HEK293 (cell line): ENCODE measurements around the gene WDR82.

Experiments used
- GLIS2 ChIP-seq: fragments of 450-650 bp; formaldehyde crosslinking; IDR thresholded peaks from 2 replicates; pipeline ENCODE4 v1.5.1; 2016; ENCODE audit warnings: missing biosample characterization, missing genetic modification characterization
- MEIS1 ChIP-seq: sonication (generic); formaldehyde crosslinking; IDR thresholded peaks from 2 replicates; pipeline ENCODE4 v1.8.1; 2022; ENCODE audit warnings: missing genetic modification reagents, mild to moderate bottlenecking, borderline replicate concordance
- RBAK ChIP-seq: fragments of 450-650 bp; formaldehyde crosslinking; IDR thresholded peaks from 2 replicates; pipeline ENCODE4 v1.5.1; 2016; ENCODE audit warnings: missing biosample characterization, missing genetic modification characterization
- SETDB1 ChIP-seq: IDR thresholded peaks from one replicate; pipeline ENCODE4 v1.6.1; 2017; ENCODE audit warnings: mild to moderate bottlenecking, low read length, moderate library complexity, mixed read lengths; ENCODE audit not compliant: insufficient read length
- TCF7L2 ChIP-seq: IDR thresholded peaks from 2 replicates; pipeline ENCODE4 v1.6.1; 2011; ENCODE audit warnings: low read depth, mild to moderate bottlenecking, inconsistent platforms, low read length, moderate library complexity, borderline replicate concordance
- ZBTB21 ChIP-seq: fragments of 450-650 bp; formaldehyde crosslinking; IDR thresholded peaks from 2 replicates; pipeline ENCODE4 v1.5.1; 2017; ENCODE audit warnings: missing biosample characterization, missing genetic modification characterization
- ZBTB8A ChIP-seq: fragments of 450-650 bp; formaldehyde crosslinking; IDR thresholded peaks from 2 replicates; pipeline ENCODE4 v1.5.1; 2016; ENCODE audit warnings: missing biosample characterization, missing genetic modification characterization
- ZFHX2 ChIP-seq: fragments of 450-650 bp; formaldehyde crosslinking; conservative IDR thresholded peaks from 2 replicates; pipeline ENCODE4 v1.5.1; 2016; ENCODE audit warnings: missing biosample characterization, missing genetic modification characterization
- ZNF114 ChIP-seq: fragments of 450-650 bp; formaldehyde crosslinking; IDR thresholded peaks from 2 replicates; pipeline ENCODE4 v1.5.0; 2017; ENCODE audit warnings: missing biosample characterization, missing genetic modification characterization
- ZNF16 ChIP-seq: fragments of 450-650 bp; formaldehyde crosslinking; IDR thresholded peaks from 2 replicates; pipeline ENCODE4 v1.5.1; 2016; ENCODE audit warnings: low read depth, missing biosample characterization, missing genetic modification characterization
- ZNF302 ChIP-seq: fragments of 450-650 bp; formaldehyde crosslinking; IDR thresholded peaks from 2 replicates; pipeline ENCODE4 v1.5.1; 2016; ENCODE audit warnings: missing biosample characterization, missing genetic modification characterization, low read depth
- ZNF311 ChIP-seq: fragments of 450-650 bp; formaldehyde crosslinking; IDR thresholded peaks from 2 replicates; pipeline ENCODE4 v1.5.1; 2017; ENCODE audit warnings: missing biosample characterization, missing genetic modification characterization, borderline replicate concordance
- ZNF335 ChIP-seq: fragments of 450-650 bp; formaldehyde crosslinking; conservative IDR thresholded peaks from 2 replicates; pipeline ENCODE4 v1.5.1; 2016; ENCODE audit warnings: missing biosample characterization, missing genetic modification characterization
- ZNF350 ChIP-seq: fragments of 450-650 bp; formaldehyde crosslinking; IDR thresholded peaks from 2 replicates; pipeline ENCODE4 v1.5.0; 2017; ENCODE audit warnings: missing biosample characterization, mild to moderate bottlenecking, missing genetic modification characterization
- ZNF501 ChIP-seq: fragments of 450-650 bp; formaldehyde crosslinking; IDR thresholded peaks from 2 replicates; pipeline ENCODE4 v1.5.1; 2016; ENCODE audit warnings: missing biosample characterization, missing genetic modification characterization
- ZNF529 ChIP-seq: fragments of 450-650 bp; formaldehyde crosslinking; IDR thresholded peaks from 2 replicates; pipeline ENCODE4 v1.5.1; 2017; ENCODE audit warnings: missing genetic modification characterization, missing biosample characterization; ENCODE audit not compliant: insufficient replicate concordance
- ZNF549 ChIP-seq: fragments of 450-650 bp; IDR thresholded peaks from 2 replicates; pipeline ENCODE4 v1.5.1; 2018; ENCODE audit warnings: missing biosample characterization, missing genetic modification characterization, mild to moderate bottlenecking, inconsistent platforms, moderate library complexity
- ZNF580 ChIP-seq: fragments of 450-650 bp; formaldehyde crosslinking; IDR thresholded peaks from 2 replicates; pipeline ENCODE4 v1.5.1; 2016; ENCODE audit warnings: missing biosample characterization, missing genetic modification characterization
- ZNF600 ChIP-seq: fragments of 450-650 bp; formaldehyde crosslinking; IDR thresholded peaks from 2 replicates; pipeline ENCODE4 v1.5.1; 2016; ENCODE audit warnings: missing biosample characterization, missing genetic modification characterization
- ZNF623 ChIP-seq: fragments of 450-650 bp; formaldehyde crosslinking; IDR thresholded peaks from 2 replicates; pipeline ENCODE4 v1.5.1; 2016; ENCODE audit warnings: missing biosample characterization, missing genetic modification characterization
- ZNF664 ChIP-seq: fragments of 450-650 bp; formaldehyde crosslinking; IDR thresholded peaks from 2 replicates; pipeline ENCODE4 v1.5.1; 2016; ENCODE audit warnings: missing biosample characterization, missing genetic modification characterization
- ZNF677 ChIP-seq: fragments of 450-650 bp; IDR thresholded peaks from 2 replicates; pipeline ENCODE4 v1.5.0; 2018; ENCODE audit warnings: missing biosample characterization, mild to moderate bottlenecking, missing genetic modification characterization, moderate library complexity
- ZNF707 ChIP-seq: fragments of 450-650 bp; formaldehyde crosslinking; IDR thresholded peaks from 2 replicates; pipeline ENCODE4 v1.5.1; 2016; ENCODE audit warnings: missing biosample characterization, missing genetic modification characterization
- ZNF792 ChIP-seq: fragments of 450-650 bp; formaldehyde crosslinking; IDR thresholded peaks from 2 replicates; pipeline ENCODE4 v1.5.1; 2016; ENCODE audit warnings: missing biosample characterization, missing genetic modification characterization
- ZSCAN23 ChIP-seq: fragments of 450-650 bp; formaldehyde crosslinking; IDR thresholded peaks from 2 replicates; pipeline ENCODE4 v1.5.1; 2016; ENCODE audit warnings: missing biosample characterization, missing genetic modification characterization
- ZSCAN30 ChIP-seq: fragments of 450-650 bp; IDR thresholded peaks from 2 replicates; pipeline ENCODE4 v1.5.1; 2018; ENCODE audit warnings: missing biosample characterization, mild to moderate bottlenecking, missing genetic modification characterization, moderate library complexity
- TF ChIP-seq, protein P1 (sequence below): fragments of 450-650 bp; formaldehyde crosslinking; conservative IDR thresholded peaks from 2 replicates; pipeline ENCODE4 v1.5.1; 2016; ENCODE audit warnings: low read depth, missing biosample characterization, missing genetic modification characterization

WDR82 gene

GRCh38 chr3:52278510-52279069 lies at the start of gene WDR82 (continued):
- TF ChIP-seq ZNF580 (tag by site-specific recombination) (peak; percentile 51; the same call in 1 of the 2 replicates), ZNF335 (tag by site-specific recombination) (peak; percentile 85), ZNF792 (no peak), ZNF664 (tag by site-specific recombination) (no peak), ZNF549 (tag by site-specific recombination) (no peak), RBAK (tag by site-specific recombination) (no peak), ZSCAN30 (tag by site-specific recombination) (peak; percentile 16; the same call in 1 of the 2 replicates), ZNF302 (tag by site-specific recombination) (no peak), ZNF16 (tag by site-specific recombination) (no peak), ZNF311 (tag by site-specific recombination) (no peak), ZNF529 (tag by site-specific recombination) (no peak), ZSCAN23 (tag by site-specific recombination) (0 out of 2 replicates have a peak, but pooled peaks have one; percentile 36), SETDB1 (no peak), TCF7L2 (no peak), ZNF350 (tag by site-specific recombination) (no peak), ZNF114 (tag by site-specific recombination) (no peak), GLIS2 (tag by site-specific recombination) (peak; percentile 94), ZNF677 (no peak), ZBTB8A (0 out of 2 replicates have a peak, but pooled peaks have one; percentile 13), ZNF623 (tag by site-specific recombination) (no peak), ZNF707 (tag by site-specific recombination) (no peak), ZNF501 (tag by site-specific recombination) (peak; percentile 49; the same call in 1 of the 2 replicates), ZFHX2 (tag by site-specific recombination) (peak; percentile 85), MEIS1 (no peak), ZBTB21 (tag by site-specific recombination) (no peak), ZNF600 (peak; percentile 87)
- TF ChIP-seq, protein P1, sequence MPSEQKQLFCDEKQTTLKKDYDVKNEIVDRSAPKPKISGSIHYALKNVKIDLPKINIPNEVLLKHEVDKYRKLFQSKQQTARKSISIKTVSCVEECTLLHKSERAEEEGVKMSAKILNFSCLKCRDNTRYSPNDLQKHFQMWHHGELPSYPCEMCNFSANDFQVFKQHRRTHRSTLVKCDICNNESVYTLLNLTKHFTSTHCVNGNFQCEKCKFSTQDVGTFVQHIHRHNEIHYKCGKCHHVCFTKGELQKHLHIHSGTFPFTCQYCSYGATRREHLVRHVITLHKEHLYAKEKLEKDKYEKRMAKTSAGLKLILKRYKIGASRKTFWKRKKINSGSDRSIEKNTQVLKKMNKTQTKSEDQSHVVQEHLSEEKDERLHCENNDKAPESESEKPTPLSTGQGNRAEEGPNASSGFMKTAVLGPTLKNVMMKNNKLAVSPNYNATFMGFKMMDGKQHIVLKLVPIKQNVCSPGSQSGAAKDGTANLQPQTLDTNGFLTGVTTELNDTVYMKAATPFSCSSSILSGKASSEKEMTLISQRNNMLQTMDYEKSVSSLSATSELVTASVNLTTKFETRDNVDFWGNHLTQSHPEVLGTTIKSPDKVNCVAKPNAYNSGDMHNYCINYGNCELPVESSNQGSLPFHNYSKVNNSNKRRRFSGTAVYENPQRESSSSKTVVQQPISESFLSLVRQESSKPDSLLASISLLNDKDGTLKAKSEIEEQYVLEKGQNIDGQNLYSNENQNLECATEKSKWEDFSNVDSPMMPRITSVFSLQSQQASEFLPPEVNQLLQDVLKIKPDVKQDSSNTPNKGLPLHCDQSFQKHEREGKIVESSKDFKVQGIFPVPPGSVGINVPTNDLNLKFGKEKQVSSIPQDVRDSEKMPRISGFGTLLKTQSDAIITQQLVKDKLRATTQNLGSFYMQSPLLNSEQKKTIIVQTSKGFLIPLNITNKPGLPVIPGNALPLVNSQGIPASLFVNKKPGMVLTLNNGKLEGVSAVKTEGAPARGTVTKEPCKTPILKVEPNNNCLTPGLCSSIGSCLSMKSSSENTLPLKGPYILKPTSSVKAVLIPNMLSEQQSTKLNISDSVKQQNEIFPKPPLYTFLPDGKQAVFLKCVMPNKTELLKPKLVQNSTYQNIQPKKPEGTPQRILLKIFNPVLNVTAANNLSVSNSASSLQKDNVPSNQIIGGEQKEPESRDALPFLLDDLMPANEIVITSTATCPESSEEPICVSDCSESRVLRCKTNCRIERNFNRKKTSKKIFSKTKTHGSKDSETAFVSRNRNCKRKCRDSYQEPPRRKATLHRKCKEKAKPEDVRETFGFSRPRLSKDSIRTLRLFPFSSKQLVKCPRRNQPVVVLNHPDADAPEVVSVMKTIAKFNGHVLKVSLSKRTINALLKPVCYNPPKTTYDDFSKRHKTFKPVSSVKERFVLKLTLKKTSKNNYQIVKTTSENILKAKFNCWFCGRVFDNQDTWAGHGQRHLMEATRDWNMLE (tag by site-specific recombination), result no peak
- TF ChIP-seq, all 188 proteins: peak for 47
